ENCODE measurements around the gene GABRA4. TPM values are rescaled to one million over a fixed set of nuclear protein-coding genes. Genes with fewer than 3 reads are reported as not detected.

Gene GABRA4
- total RNA-seq, 2 experiments from 2014 or later, result not detected

GRCh38 chr4:46900082-46900481, 93.3 kb downstream of the GABRA4 start:
- Histone ChIP-seq H3K9me3 (ENCODE audit: low read length) (no peaks in the 10 kb centered on the region), H3K4me3 (ENCODE audit: low read depth, low read length, poor library complexity, severe bottlenecking) (no peak overlapping the region), H3K27ac (ENCODE audit: low read depth, low read length, poor library complexity, severe bottlenecking) (no peak overlapping the region), H3K36me3 (ENCODE audit: insufficient read depth, low read length) (no peaks in the 10 kb centered on the region), H3K4me1 (ENCODE audit: insufficient read depth, low read length, poor library complexity, severe bottlenecking) (no peaks in the 10 kb centered on the region), H4K20me1 (ENCODE audit: insufficient read depth, low read length) (no peaks in the 10 kb centered on the region), H3K4me2 (ENCODE audit: low read length) (no peak overlapping the region), H3K9me2 (ENCODE audit: insufficient read depth, low read length) (no peaks in the 10 kb centered on the region), H3K79me2 (ENCODE audit: insufficient read depth, low read depth, low read length) (no peaks in the 10 kb centered on the region), H2AFZ (ENCODE audit: low read length) (no peak overlapping the region)
- ChIA-PET POLR2A (interaction anchor here (0.7 kb wide), 1 partner anchor 81 kb away, joined by 3 read pairs; no protein-coding TSS in a partner anchor), CTCF (ENCODE audit: unreplicated experiment) (no interaction called here)
- TF ChIP-seq EZH2phosphoT487 (IDR thresholded peaks at IDR 0.05; ENCODE audit: borderline replicate concordance, low read depth, low read length) (no peak), CTCF (conservative IDR thresholded peaks at IDR 0.05; ENCODE audit: low read length) (no peak)
- no TSS peak for BruUV-seq (replicated peaks)
- DNase-seq (ENCODE audit: low spot score), result no peak
- intact Hi-C loops (cut with micrococcal nuclease; ENCODE audit: unreplicated experiment), result no loop called here

- Histone ChIP-seq H3K9me3 (ENCODE audit: low read length) (no peaks in the 10 kb centered on the region), H3K27ac (ENCODE audit: low read depth, low read length, poor library complexity, severe bottlenecking) (no peak overlapping the region), H3K4me1 (ENCODE audit: insufficient read depth, low read length, poor library complexity, severe bottlenecking) (no peaks in the 10 kb centered on the region), H3K4me2 (ENCODE audit: low read length) (no peak overlapping the region), H2AFZ (ENCODE audit: low read length) (no peak overlapping the region), H3K4me3 (ENCODE audit: low read depth, low read length, poor library complexity, severe bottlenecking) (no peak overlapping the region), H3K36me3 (ENCODE audit: insufficient read depth, low read length) (no peaks in the 10 kb centered on the region), H4K20me1 (ENCODE audit: insufficient read depth, low read length) (no peaks in the 10 kb centered on the region), H3K79me2 (ENCODE audit: insufficient read depth, low read depth, low read length) (no peaks in the 10 kb centered on the region), H3K9me2 (ENCODE audit: insufficient read depth, low read length) (no peaks in the 10 kb centered on the region)
- ChIA-PET CTCF (ENCODE audit: unreplicated experiment) (no interaction called here), POLR2A (interaction anchor here (0.7 kb wide), 1 partner anchor 66 kb away, joined by 3 read pairs; no protein-coding TSS in a partner anchor)
- intact Hi-C loops (cut with micrococcal nuclease; ENCODE audit: unreplicated experiment), result no loop called here
- no TSS peak for BruUV-seq (replicated peaks)
- DNase-seq (ENCODE audit: low spot score), result no peak
- TF ChIP-seq EZH2phosphoT487 (IDR thresholded peaks at IDR 0.05; ENCODE audit: borderline replicate concordance, low read depth, low read length), result no peak
- no peak for TF ChIP-seq CTCF (conservative IDR thresholded peaks at IDR 0.05; ENCODE audit: low read length)
These were observed 98.6 kb downstream of the GABRA4 start for GRCh38 chr4:46894826-46895225.

GRCh38 chr4:46890056-46890455, 103.3 kb downstream of the GABRA4 start:
- DNase-seq (ENCODE audit: low spot score), result no peak
- no peaks in the 10 kb centered on the region for H3K9me2 ChIP-seq (ENCODE audit: insufficient read depth, low read length)
- no peaks in the 10 kb centered on the region; the same call in 1 of the 2 replicates for H3K79me2 ChIP-seq (ENCODE audit: insufficient read depth, low read depth, low read length)
- no TSS peak for BruUV-seq (replicated peaks)
- no peak overlapping the region for H3K4me2 ChIP-seq (ENCODE audit: low read length)
- ChIA-PET POLR2A (no interaction called here), CTCF (ENCODE audit: unreplicated experiment) (no interaction called here)
- no peaks in the 10 kb centered on the region for H3K9me3 ChIP-seq (ENCODE audit: low read length)
- H3K4me3 ChIP-seq (ENCODE audit: low read depth, low read length, poor library complexity, severe bottlenecking), result no peak overlapping the region
- no peaks in the 10 kb centered on the region for H4K20me1 ChIP-seq (ENCODE audit: insufficient read depth, low read length)
- no peaks in the 10 kb centered on the region for H3K36me3 ChIP-seq (ENCODE audit: insufficient read depth, low read length)
- H3K27ac ChIP-seq (ENCODE audit: low read depth, low read length, poor library complexity, severe bottlenecking), result no peak overlapping the region
- intact Hi-C loops (cut with micrococcal nuclease; ENCODE audit: unreplicated experiment), result no loop called here
- no peaks in the 10 kb centered on the region for H3K4me1 ChIP-seq (ENCODE audit: insufficient read depth, low read length, poor library complexity, severe bottlenecking)
- no peak overlapping the region for H2AFZ ChIP-seq (ENCODE audit: low read length)
- TF ChIP-seq CTCF (conservative IDR thresholded peaks at IDR 0.05; ENCODE audit: low read length) (no peak), EZH2phosphoT487 (IDR thresholded peaks at IDR 0.05; ENCODE audit: borderline replicate concordance, low read depth, low read length) (no peak)

Measured in OCI-LY7 (cell line).